HepG2 (cell line): ENCODE measurements around the gene BST2. TPM values are rescaled to one million over a fixed set of nuclear protein-coding genes. Genes with fewer than 3 reads are reported as not detected.
A peak's percentile ranks its signal among the peaks of the same experiment; 100 is the strongest.

ENCODE experiments used
- DNMT3B ChIP-seq: conservative IDR thresholded peaks from 2 replicates; pipeline ENCODE4 v1.6.1; 2016; ENCODE audit warnings: missing biosample characterization, control low read depth
- FOXC1 ChIP-seq: sonication (generic); formaldehyde crosslinking; IDR thresholded peaks from 2 replicates; pipeline ENCODE4 v1.8.0; 2022; ENCODE audit warnings: mild to moderate bottlenecking, missing genetic modification reagents, borderline replicate concordance
- HOMEZ ChIP-seq: IDR thresholded peaks from 2 replicates; pipeline ENCODE4 v1.6.1; 2016; ENCODE audit warnings: low read depth
- JUN ChIP-seq: sonication (generic); formaldehyde crosslinking; IDR thresholded peaks from 2 replicates; pipeline ENCODE4 v1.4.0; 2020; ENCODE audit warnings: mild to moderate bottlenecking, missing genetic modification reagents
- KMT2A ChIP-seq: sonication (generic); formaldehyde crosslinking; IDR thresholded peaks from 2 replicates; pipeline ENCODE4 v1.4.0; 2020; ENCODE audit warnings: missing genetic modification reagents
- NFATC3 ChIP-seq: sonication (generic); formaldehyde crosslinking; IDR thresholded peaks from 2 replicates; pipeline ENCODE4 v1.5.1; 2020; ENCODE audit warnings: mild to moderate bottlenecking, missing genetic modification reagents
- SCMH1 ChIP-seq: sonication (generic); formaldehyde crosslinking; IDR thresholded peaks from 2 replicates; pipeline ENCODE4 v1.9.0; 2021; ENCODE audit warnings: missing genetic modification reagents, mild to moderate bottlenecking, borderline replicate concordance
- TSC22D2 ChIP-seq: sonication (generic); formaldehyde crosslinking; IDR thresholded peaks from 2 replicates; pipeline ENCODE4 v1.5.1; 2020; ENCODE audit warnings: missing genetic modification reagents, mild to moderate bottlenecking, borderline replicate concordance
- ZNF138 ChIP-seq: sonication (generic); formaldehyde crosslinking; IDR thresholded peaks from 2 replicates; pipeline ENCODE4 v1.5.0; 2020; ENCODE audit warnings: mild to moderate bottlenecking, low read depth, missing genetic modification reagents
- ZNF225 ChIP-seq: sonication (generic); formaldehyde crosslinking; IDR thresholded peaks from 2 replicates; pipeline ENCODE4 v1.4.0; 2020; ENCODE audit warnings: mild to moderate bottlenecking, missing genetic modification reagents
- ZNF280D ChIP-seq: sonication (generic); formaldehyde crosslinking; IDR thresholded peaks from 2 replicates; pipeline ENCODE4 v1.5.1; 2020; ENCODE audit warnings: mild to moderate bottlenecking, missing genetic modification reagents
- ZNF333 ChIP-seq: sonication (generic); formaldehyde crosslinking; IDR thresholded peaks from 2 replicates; pipeline ENCODE4 v1.4.0; 2020; ENCODE audit warnings: mild to moderate bottlenecking, missing genetic modification reagents, borderline replicate concordance
- ZNF382 ChIP-seq: sonication (generic); formaldehyde crosslinking; IDR thresholded peaks from 2 replicates; pipeline ENCODE4 v1.5.0; 2020; ENCODE audit warnings: missing genetic modification reagents, mild to moderate bottlenecking, borderline replicate concordance
- ZNF557 ChIP-seq: sonication (generic); formaldehyde crosslinking; IDR thresholded peaks from 2 replicates; pipeline ENCODE4 v1.4.0; 2020; ENCODE audit warnings: missing genetic modification reagents
- ZNF775 ChIP-seq: sonication (generic); formaldehyde crosslinking; IDR thresholded peaks from 2 replicates; pipeline ENCODE4 v1.4.0; 2020; ENCODE audit warnings: missing genetic modification reagents, mild to moderate bottlenecking, moderate library complexity, borderline replicate concordance
- ZNF790 ChIP-seq: sonication (generic); formaldehyde crosslinking; IDR thresholded peaks from 2 replicates; pipeline ENCODE4 v1.8.0; 2022; ENCODE audit warnings: missing genetic modification reagents, mild to moderate bottlenecking, borderline replicate concordance
- ZSCAN20 ChIP-seq: sonication (generic); formaldehyde crosslinking; IDR thresholded peaks from 2 replicates; pipeline ENCODE4 v1.4.0; 2020; ENCODE audit warnings: missing genetic modification reagents, mild to moderate bottlenecking, borderline replicate concordance
- polyA plus RNA-seq, 8 experiments: library from polyadenylated mRNA; depleted of rRNA in 3 of 8; stranded (reverse) in 7 of 8; unstranded in 1 of 8; fragments of >200 nt; fragmentation: Illumina TruSeq in 4 of 8; extraction: Trizol in 4 of 8; gene quantifications; 2 replicates each; pipeline versions ENCODE4 v1.2.1 to v1.2.3, GENCODE V29; 2011 to 2016; ENCODE audit warnings: low read depth in 4 of 8, missing spikeins in 1 of 8, mixed read lengths in 1 of 8; ENCODE audit not compliant: insufficient read depth in 1 of 8
- total RNA-seq, 5 experiments: library from RNA; depleted of rRNA; stranded (reverse); fragments of >200 nt; fragmentation: Illumina TruSeq; extraction: Trizol; gene quantifications; 2 replicates each; pipeline ENCODE4 v1.2.3, GENCODE V29; 2016; ENCODE audit warnings: low read depth in 1 of 5
- TF ChIP-seq, protein P1 (sequence below): sonication (generic); formaldehyde crosslinking; IDR thresholded peaks from 2 replicates; pipeline ENCODE4 v1.5.0; 2020; ENCODE audit warnings: missing genetic modification reagents
- TF ChIP-seq, protein P2 (sequence below): sonication (generic); formaldehyde crosslinking; IDR thresholded peaks from 2 replicates; pipeline ENCODE4 v1.8.1; 2023; ENCODE audit warnings: mild to moderate bottlenecking, missing genetic modification reagents

Gene BST2
- total and polyA plus RNA-seq, 2 of the 13 experiments (the other 11 are each of a cell fraction or from before 2014, with no cell fraction given): 58.8 to 93.8 TPM

DNA sequence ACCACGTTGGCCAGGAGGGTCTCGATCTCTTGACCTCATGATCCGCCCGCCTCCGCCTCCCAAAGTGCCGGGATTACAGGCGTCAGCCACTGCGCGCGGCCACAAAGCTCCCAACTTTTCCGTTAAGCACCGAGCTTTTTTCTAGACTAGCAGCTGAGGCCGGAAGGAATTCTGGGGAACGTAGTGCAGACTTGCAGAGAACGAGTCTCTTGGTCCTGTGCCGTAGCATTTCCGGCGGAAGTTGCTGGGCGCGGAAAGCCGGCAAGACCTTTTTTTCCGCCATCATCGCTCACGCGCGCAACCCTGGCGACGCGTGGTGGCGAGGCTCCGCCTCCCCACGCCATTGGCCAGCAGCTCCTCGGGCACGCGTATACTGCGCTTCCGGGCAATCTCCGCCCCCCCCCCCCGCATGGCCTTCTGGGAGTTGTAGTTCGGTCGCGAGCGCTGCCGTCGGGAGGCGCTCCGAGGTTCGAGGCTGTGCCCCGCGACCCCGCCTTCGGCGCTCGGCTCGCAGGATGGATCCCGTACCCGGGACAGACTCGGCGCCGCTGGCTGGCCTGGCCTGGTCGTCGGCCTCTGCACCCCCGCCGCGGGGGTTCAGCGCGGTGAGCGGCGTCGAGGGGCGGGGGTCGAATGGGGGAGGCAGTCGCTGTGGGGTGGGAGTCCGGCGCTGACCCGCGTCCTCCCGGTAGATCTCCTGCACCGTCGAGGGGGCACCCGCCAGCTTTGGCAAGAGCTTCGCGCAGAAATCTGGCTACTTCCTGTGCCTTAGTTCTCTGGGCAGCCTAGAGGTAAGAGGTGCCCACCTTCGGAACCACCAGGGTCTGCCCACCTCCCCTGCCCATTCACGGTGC lies 14.4 kb upstream of the BST2 start, which contains the start of gene MVB12A (continued):
- TF ChIP-seq ZNF225 (CRISPR knock-in tag) (no peak), SCMH1 (CRISPR knock-in tag) (no peak), KMT2A (no peak), FOXC1 (CRISPR knock-in tag) (no peak; the same call in 1 of the 2 replicates), ZNF775 (CRISPR knock-in tag) (no peak), ZNF138 (CRISPR knock-in tag) (peak; percentile 27; the same call in 1 of the 2 replicates), ZNF790 (CRISPR knock-in tag) (no peak), ZNF333 (CRISPR knock-in tag) (no peak), NFATC3 (CRISPR knock-in tag) (no peak), ZSCAN20 (no peak), JUN (CRISPR knock-in tag) (no peak), ZNF280D (no peak), DNMT3B (CRISPR knock-in tag) (no peak), ZNF557 (no peak), ZNF382 (no peak), TSC22D2 (CRISPR knock-in tag) (0 out of 2 replicates have a peak, but pooled peaks have one; percentile 63), HOMEZ (CRISPR knock-in tag) (no peak)
- TF ChIP-seq, protein P1, sequence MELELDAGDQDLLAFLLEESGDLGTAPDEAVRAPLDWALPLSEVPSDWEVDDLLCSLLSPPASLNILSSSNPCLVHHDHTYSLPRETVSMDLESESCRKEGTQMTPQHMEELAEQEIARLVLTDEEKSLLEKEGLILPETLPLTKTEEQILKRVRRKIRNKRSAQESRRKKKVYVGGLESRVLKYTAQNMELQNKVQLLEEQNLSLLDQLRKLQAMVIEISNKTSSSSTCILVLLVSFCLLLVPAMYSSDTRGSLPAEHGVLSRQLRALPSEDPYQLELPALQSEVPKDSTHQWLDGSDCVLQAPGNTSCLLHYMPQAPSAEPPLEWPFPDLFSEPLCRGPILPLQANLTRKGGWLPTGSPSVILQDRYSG (CRISPR knock-in tag): no peak
- TF ChIP-seq, protein P2, sequence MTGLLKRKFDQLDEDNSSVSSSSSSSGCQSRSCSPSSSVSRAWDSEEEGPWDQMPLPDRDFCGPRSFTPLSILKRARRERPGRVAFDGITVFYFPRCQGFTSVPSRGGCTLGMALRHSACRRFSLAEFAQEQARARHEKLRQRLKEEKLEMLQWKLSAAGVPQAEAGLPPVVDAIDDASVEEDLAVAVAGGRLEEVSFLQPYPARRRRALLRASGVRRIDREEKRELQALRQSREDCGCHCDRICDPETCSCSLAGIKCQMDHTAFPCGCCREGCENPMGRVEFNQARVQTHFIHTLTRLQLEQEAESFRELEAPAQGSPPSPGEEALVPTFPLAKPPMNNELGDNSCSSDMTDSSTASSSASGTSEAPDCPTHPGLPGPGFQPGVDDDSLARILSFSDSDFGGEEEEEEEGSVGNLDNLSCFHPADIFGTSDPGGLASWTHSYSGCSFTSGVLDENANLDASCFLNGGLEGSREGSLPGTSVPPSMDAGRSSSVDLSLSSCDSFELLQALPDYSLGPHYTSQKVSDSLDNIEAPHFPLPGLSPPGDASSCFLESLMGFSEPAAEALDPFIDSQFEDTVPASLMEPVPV (CRISPR knock-in tag): peak; percentile 26; the same call in 1 of the 2 replicates
